Measurements from ENCODE around the gene MESP2.
A peak's percentile ranks its signal among the peaks of the same experiment; 100 is the strongest.
"Not testable (repeated sequence)": the region's sequence is repeated elsewhere in the genome, so short reads cannot be mapped to it uniquely, and the experiment has no call there.

The MESP2 gene

DNA sequence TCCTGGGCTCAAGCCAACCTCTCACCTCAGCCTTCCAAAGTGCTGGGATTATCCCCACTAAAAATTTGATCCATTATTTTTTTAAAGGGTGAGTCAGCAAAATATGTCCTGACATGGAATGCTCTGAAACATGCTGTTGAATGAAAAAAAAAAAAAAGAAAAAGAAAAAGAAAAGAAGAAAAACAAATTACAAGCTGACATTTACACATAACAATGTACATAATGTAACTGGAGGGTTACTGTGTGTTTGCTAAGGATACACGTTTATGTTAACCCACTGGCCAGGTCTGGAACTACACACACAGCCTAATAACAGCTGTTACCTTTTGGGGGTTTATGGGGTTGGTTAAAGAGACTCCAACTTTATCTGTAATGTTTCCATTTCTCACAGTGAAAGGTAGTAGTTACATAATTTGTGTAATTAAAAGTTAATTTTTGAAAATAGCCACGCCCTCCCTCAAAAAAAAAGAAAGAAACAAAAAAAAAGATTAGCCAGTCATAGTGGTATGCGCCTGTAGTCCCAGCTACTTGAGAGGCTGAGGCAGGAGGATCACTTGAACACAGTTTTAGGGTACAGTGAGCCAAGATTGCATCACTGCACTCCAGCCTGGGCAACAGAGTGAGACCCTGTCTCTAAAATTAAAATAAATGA is 3.1 kb upstream of the MESP2 start:
- no peak for TF ChIP-seq JUND (IDR thresholded peaks at IDR 0.05; ENCODE audit: low read depth)
- in situ Hi-C loops (cut with HindIII; ENCODE audit: low pct_unique_long_range_greater_than_20kb, low sequenced_read_pairs): no loop called here
- peak in 1 of 2 experiments; percentile 59 for DNase-seq (ENCODE audit: low read depth in 1 of 2, low spot score in 1 of 2)

DNA sequence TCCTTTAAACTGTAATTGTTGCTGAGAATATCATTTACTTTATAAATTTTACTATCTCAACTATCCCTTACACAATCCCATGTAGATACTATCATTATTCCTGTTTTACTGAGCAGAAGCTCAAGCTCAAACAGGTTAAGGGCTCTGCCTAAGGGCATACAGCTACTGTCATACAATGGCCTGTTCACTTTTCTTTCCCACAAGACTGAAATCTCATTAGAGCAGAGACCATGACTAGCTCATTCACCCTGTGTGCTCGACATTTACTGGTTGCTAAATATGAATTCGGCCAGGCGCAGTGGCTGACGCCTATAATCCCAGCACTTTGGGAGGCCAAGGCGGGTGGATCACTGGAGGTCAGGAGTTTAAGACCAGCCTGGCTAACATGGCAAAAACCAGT is 1.6 kb upstream of the MESP2 start:
- no peak for TF ChIP-seq JUND (IDR thresholded peaks at IDR 0.05; ENCODE audit: low read depth)
- peak in 1 of 2 experiments; percentile 67 for DNase-seq (ENCODE audit: low read depth in 1 of 2, low spot score in 1 of 2)
- in situ Hi-C loops (cut with HindIII; ENCODE audit: low pct_unique_long_range_greater_than_20kb, low sequenced_read_pairs): no loop called here

DNA sequence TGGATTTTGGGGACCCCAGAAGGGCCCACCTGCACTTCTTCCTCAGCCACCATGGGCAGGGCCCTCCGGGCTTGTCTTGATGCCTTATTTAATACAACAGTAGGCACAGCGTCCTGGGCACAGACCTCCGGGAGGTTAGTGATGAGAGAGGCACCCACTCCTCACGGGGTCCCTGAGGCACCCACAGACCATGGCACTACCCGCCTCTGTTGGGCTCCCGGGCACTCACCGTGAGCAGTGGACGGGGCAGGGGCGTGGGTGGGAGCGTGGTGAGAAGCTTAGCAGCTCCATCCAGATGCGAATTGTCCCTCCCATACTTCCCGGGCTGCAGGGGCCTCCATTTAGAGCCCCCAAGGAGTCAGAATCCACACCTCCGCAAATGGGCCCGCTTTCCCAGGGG is 317 bp upstream of the MESP2 start:
- in situ Hi-C loops (cut with HindIII; ENCODE audit: low pct_unique_long_range_greater_than_20kb, low sequenced_read_pairs): no loop called here

DNA sequence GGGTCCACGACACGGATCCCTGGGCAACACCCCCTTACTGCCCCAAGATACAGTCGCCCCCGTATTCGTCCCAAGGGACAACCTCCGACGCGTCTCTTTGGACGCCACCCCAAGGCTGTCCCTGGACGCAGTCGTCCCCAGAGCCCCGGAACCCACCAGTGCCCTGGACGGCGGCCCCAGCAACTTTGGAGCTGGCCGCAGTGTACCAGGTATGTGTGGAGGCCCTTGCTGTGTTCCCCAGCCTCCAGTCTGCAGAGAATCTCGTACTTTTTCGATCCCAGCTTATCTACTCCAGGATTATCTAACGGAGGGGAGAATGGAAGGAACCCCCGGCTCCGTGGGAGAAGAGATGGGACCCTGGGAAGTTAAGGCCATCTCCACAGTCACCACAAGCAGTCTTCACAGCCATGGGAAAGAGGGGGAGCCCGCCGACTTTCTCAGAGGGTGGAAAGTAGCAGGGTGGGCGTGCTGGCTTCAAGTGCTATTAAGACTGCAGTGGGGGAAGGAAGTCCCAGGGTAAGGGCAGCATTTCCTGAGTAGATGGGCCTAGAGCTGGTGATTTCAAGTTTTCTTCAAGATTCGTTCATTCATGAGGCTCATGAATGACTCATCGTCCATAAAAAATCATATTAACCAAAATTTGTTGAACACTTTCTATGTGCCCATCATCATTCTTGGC is 1.1 kb downstream of the MESP2 start:
- in situ Hi-C loops (cut with HindIII; ENCODE audit: low pct_unique_long_range_greater_than_20kb, low sequenced_read_pairs): no loop called here

More for the DNA sequence above, 317 bp upstream of the MESP2 start:
- no peak for TF ChIP-seq JUND (IDR thresholded peaks at IDR 0.05; ENCODE audit: low read depth)
- DNase-seq (ENCODE audit: low read depth in 1 of 2, low spot score in 1 of 2): no peak

DNA sequence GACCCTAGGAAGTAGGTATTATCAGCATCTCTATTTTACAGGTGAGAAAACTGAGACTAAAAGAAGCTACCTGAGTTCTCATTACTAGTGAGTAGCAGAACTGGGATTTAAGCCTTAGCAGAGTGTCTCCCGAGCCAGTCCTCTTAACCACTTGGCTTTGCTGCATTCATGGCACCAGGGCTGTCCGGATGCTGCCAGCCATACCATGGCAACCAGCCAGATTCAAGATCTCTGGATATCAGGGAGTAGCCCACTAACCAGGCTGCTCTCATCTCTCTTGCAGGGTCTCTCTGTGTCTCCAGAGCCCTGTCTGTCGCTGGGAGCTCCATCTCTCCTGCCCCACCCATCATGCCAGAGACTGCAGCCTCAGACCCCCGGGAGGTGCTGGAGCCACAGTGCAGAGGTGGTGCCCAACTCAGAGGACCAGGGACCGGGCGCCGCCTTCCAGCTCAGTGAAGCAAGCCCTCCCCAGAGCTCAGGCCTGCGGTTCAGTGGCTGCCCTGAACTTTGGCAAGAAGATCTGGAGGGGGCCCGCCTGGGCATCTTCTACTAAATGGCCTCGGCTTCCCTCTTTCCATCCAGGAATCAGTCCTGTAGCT is 1.7 kb downstream of the MESP2 start:
- no peak for TF ChIP-seq JUND (IDR thresholded peaks at IDR 0.05; ENCODE audit: low read depth)
- DNase-seq (ENCODE audit: low read depth in 1 of 2, low spot score in 1 of 2): no peak
- in situ Hi-C loops (cut with HindIII; ENCODE audit: low pct_unique_long_range_greater_than_20kb, low sequenced_read_pairs): no loop called here

More for the DNA sequence above, 1.1 kb downstream of the MESP2 start:
- DNase-seq (ENCODE audit: low read depth in 1 of 2, low spot score in 1 of 2): no peak
- TF ChIP-seq JUND (IDR thresholded peaks at IDR 0.05; ENCODE audit: low read depth): no peak

DNA sequence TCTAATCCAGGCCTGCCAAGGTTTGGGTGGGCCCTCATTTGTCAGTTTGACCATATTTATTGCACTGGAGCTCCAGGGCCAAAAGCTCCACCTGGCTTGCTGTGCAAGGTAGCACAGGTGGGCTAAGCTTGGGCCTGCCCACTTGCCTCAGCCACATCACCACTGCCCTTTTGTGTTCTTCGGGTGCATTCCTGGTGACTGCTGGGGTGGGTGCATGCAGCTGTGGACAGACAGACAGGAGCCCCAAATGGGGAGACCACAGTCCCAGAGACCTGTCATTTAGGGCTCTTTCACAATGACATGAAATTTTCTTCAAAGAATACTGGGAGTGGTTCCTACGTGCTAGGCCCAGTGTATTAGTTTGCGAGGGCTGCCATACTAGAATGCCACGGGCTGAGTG is 2.7 kb downstream of the MESP2 start:
- TF ChIP-seq JUND (IDR thresholded peaks at IDR 0.05; ENCODE audit: low read depth): no peak
- in situ Hi-C loops (cut with HindIII; ENCODE audit: low pct_unique_long_range_greater_than_20kb, low sequenced_read_pairs): no loop called here
- no peak for DNase-seq (ENCODE audit: low read depth in 1 of 2, low spot score in 1 of 2)

DNA sequence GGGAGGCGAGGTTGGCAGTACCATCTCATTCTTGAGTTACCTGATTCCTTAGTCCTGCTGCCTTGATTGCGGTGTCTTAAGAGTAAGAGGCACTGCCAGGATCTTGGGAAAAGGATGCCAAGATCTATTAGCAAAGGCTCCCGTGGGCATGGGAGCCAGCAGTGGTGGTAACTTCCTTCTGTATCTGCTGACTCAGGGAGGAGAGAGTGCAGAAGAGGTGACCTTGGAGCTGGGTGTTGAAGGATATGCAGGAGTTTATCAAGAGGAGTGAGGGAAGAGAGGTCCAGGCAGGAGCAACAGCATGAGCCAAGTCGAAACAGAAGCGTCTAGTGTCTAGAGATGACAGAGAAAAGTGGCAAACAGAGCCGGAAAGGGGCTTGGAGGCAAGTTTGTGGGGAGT is 4.5 kb downstream of the MESP2 start:
- no peak for TF ChIP-seq JUND (IDR thresholded peaks at IDR 0.05; ENCODE audit: low read depth)
- in situ Hi-C loops (cut with HindIII; ENCODE audit: low pct_unique_long_range_greater_than_20kb, low sequenced_read_pairs): no loop called here
- no peak for DNase-seq (ENCODE audit: low read depth in 1 of 2, low spot score in 1 of 2)

DNA sequence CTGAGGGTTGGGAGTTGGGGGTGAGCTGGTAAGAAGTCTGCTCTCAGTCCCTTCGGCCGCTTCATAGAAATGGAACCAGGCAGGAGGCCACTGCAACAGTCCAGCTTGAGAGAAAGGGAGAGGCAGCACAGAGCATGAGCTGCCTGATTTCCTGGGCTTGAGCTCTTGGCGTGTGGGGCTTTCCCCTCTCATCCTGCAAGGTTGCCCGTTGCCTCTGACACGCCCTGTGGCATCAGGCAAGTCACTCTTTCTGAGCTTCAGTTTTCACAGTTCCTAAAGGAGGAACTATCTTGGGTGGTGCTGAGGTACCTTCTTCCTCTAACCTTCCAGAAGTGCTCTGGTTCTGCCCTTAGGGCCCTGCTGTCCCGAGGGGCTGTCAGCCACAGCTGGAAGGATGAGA is 4.9 kb downstream of the MESP2 start:
- no peak for TF ChIP-seq JUND (IDR thresholded peaks at IDR 0.05; ENCODE audit: low read depth)
- no peak for DNase-seq (ENCODE audit: low read depth in 1 of 2, low spot score in 1 of 2)
- in situ Hi-C loops (cut with HindIII; ENCODE audit: low pct_unique_long_range_greater_than_20kb, low sequenced_read_pairs): no loop called here

DNA sequence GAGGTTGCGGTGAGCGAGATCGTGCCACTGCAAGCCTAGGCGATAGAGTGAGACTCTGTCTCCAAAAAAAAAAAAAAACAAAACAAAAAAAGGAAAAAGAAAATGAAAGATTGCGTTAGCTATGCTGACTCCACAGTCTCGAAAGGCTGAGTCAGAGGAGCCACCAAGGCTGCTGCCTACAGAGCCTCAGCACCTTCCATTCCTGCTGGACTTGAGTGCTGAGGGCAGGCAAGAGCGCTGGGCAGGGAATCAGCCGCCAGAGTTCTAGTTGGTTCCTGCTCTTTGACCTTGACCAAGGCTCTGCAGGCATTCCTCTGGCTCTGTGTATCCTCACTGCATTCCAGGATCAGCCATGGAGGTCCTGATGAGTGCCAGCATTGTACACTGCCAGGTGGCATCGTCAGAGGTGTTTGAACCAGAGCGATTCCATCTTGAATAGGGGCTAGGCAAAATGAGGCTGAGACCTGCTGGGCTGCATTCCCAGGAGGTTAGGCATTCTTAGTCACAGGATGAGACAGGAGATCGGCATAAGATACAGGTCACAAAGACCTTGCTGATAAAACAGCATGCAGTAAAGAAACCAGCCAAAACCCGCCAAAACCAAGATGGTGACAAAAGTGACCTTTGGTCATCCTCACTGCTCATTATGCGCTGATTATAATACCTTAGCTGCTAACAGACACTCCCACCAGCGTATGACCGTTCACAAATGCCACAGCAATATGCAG is 5.9 kb downstream of the MESP2 start:
- TF ChIP-seq JUND (IDR thresholded peaks at IDR 0.05; ENCODE audit: low read depth): no peak; the same call in 1 of the 2 replicates
- in situ Hi-C loops (cut with HindIII; ENCODE audit: low pct_unique_long_range_greater_than_20kb, low sequenced_read_pairs): no loop called here
- peak in 1 of 2 experiments; percentile 94 for DNase-seq (ENCODE audit: low read depth in 1 of 2, low spot score in 1 of 2)

DNA sequence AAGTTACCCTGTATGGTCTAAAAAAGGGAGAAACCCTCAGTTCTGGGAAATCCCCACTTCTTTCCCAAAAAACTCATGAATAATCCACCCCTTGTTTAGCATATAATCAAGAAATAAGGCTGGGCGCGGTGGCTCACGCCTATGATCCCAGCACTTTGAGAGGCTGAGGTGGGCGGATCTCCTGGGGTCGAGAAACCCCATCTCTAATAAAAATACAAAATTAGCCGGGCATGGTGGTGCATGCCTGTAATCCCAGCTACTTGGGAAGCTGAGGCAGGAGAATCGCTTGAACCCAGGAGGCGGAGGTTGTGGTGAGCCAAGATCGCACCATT is 6.5 kb downstream of the MESP2 start:
- DNase-seq (ENCODE audit: low read depth in 1 of 2, low spot score in 1 of 2); in situ Hi-C loops (cut with HindIII; ENCODE audit: low pct_unique_long_range_greater_than_20kb, low sequenced_read_pairs): not testable (repeated sequence)

DNA sequence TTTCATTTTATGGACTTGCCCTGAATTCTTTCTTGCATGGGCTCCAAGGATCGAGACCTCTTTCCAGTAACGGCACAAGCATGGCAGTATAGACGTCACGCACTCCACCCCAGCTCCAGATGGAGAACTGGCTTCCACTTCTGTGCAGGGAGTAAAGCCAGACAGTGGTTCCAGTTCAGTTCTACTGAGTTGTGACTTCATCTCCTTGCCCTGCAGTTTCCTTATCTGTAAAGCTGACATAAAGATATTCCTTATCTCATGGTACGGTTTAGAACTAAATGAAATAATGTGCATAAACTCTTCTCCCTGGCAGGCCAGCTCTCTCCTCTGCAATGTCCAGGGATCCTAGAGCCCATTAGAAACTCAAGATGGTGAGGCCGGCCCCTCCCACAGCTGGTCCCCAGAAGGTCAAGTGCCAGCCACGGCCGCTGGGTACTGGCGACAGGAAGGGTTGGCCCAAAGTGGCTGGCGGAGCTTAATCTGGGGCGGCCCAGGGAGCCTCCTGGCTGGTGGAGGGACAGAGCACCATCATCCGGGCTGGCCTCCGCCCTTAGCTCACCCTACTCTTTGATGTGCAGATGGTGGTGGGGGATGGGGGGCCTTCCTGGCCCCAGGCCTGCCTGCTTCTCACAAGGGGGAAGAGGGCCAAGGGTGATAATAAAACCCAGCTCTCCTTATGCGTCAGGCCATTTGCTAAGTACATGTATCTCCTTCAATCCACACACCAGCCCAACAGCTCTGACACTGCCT is 7.2 kb downstream of the MESP2 start:
- DNase-seq (ENCODE audit: low read depth in 1 of 2, low spot score in 1 of 2): no peak
- no peak for TF ChIP-seq JUND (IDR thresholded peaks at IDR 0.05; ENCODE audit: low read depth)
- in situ Hi-C loops (cut with HindIII; ENCODE audit: low pct_unique_long_range_greater_than_20kb, low sequenced_read_pairs): no loop called here
